K562 (cell line): ENCODE data around the gene RFC2. TPM values are rescaled to one million over a fixed set of nuclear protein-coding genes. Genes with fewer than 3 reads are reported as not detected.

Source experiments
- AFF1 ChIP-seq, 2 experiments: fragments of 450-650 bp; IDR thresholded peaks; 2 replicates each; pipeline ENCODE4 v1.6.1; 2018; ENCODE audit warnings: mild to moderate bottlenecking in 2 of 2, low read depth in 1 of 2; ENCODE audit not compliant: partially characterized antibody in 2 of 2
- HSF4 ChIP-seq: fragments of 250-450 bp; sonication (Bioruptor Pico); IDR thresholded peaks from 2 replicates; pipeline ENCODE4 v2.1.2; 2022; ENCODE audit warnings: mild to moderate bottlenecking, moderate library complexity, borderline replicate concordance
- JUND ChIP-seq, 2 experiments: IDR thresholded peaks; 2 replicates in 1 of 2; 3 replicates in 1 of 2; pipeline ENCODE4 v1.6.1; 2011; ENCODE audit warnings: borderline replicate concordance in 2 of 2, low read depth in 2 of 2, low read length in 2 of 2, improper control_type of control experiment in 1 of 2, missing biosample characterization in 1 of 2, missing genetic modification characterization in 1 of 2, missing genetic modification reagents in 1 of 2
- MTA1 ChIP-seq: fragments of 450-650 bp; IDR thresholded peaks from 2 replicates; pipeline ENCODE4 v1.6.1; 2017; ENCODE audit warnings: borderline replicate concordance
- PURB ChIP-seq: sonication (generic); formaldehyde crosslinking; IDR thresholded peaks from 2 replicates; pipeline ENCODE4 v1.9.0; 2021; ENCODE audit warnings: low read depth, mild to moderate bottlenecking, missing genetic modification reagents
- SMAD3 ChIP-seq: fragments of 450-650 bp; formaldehyde crosslinking; conservative IDR thresholded peaks from 2 replicates; pipeline ENCODE4 v1.4.0; 2020; ENCODE audit warnings: mild to moderate bottlenecking
- SP2 ChIP-seq: IDR thresholded peaks from 2 replicates; pipeline ENCODE4 v1.6.1; 2011; ENCODE audit warnings: mild to moderate bottlenecking, low read depth, low read length, moderate library complexity; ENCODE audit not compliant: poor library complexity, severe bottlenecking; ENCODE audit errors: extremely low read depth
- SRSF1 ChIP-seq: fragments of 200-400 bp; formaldehyde crosslinking; IDR thresholded peaks from 2 replicates; pipeline ENCODE4 v1.6.1; 2017; ENCODE audit warnings: mild to moderate bottlenecking, low read depth, low read length, moderate library complexity
- SRSF3 ChIP-seq: fragments of 200-400 bp; formaldehyde crosslinking; IDR thresholded peaks from 2 replicates; pipeline ENCODE4 v1.6.1; 2016; ENCODE audit warnings: mild to moderate bottlenecking, low read length, moderate library complexity; ENCODE audit not compliant: insufficient read depth
- TBP ChIP-seq: optimal IDR thresholded peaks from 2 replicates; pipeline ENCODE3; 2011; ENCODE audit warnings: low read depth, low read length, improper control_type of control experiment
- ZBTB9 ChIP-seq: fragments of 450-650 bp; formaldehyde crosslinking; IDR thresholded peaks from 2 replicates; pipeline ENCODE4 v1.4.0; 2020; ENCODE audit warnings: mild to moderate bottlenecking, moderate library complexity
- ZNF146 ChIP-seq: IDR thresholded peaks from one replicate; pipeline ENCODE4 v1.6.1; 2018; ENCODE audit warnings: missing compliant biosample characterization; ENCODE audit not compliant: unreplicated experiment
- ZNF583 ChIP-seq: fragments of 250-450 bp; sonication (Bioruptor Pico); IDR thresholded peaks from 2 replicates; pipeline ENCODE4 v1.4.0; 2020
- ZNF584 ChIP-seq: fragments of 200-800 bp; sonication (Bioruptor generic); IDR thresholded peaks from 2 replicates; pipeline ENCODE4 v1.6.1; 2016; ENCODE audit warnings: low read depth, mild to moderate bottlenecking, missing genetic modification characterization, missing compliant biosample characterization
- polyA plus RNA-seq, 8 experiments: library from polyadenylated mRNA; depleted of rRNA in 4 of 8; stranded (reverse) in 5 of 8; unstranded in 3 of 8; fragments of >200 nt; fragmentation: Nextera tagmentation in 2 of 8; fragmentation: Illumina TruSeq in 1 of 8; extraction: Ambion mirVana in 2 of 8; extraction: Trizol in 1 of 8; gene quantifications; 2 replicates each; pipeline versions ENCODE4 v1.2.1 to v1.2.3, GENCODE V29; 2011 to 2014; ENCODE audit warnings: inconsistent platforms in 1 of 8, missing spikeins in 1 of 8
- total RNA-seq, 7 experiments: library from RNA; depleted of rRNA in 6 of 7; stranded (reverse); fragments of >200 nt in 6 of 7; fragmentation: Illumina TruSeq in 2 of 7; extraction: Trizol in 2 of 7; gene quantifications; 2 replicates each; pipeline versions ENCODE4 v1.2.1 to v1.2.3, GENCODE V29; 2011 to 2021; ENCODE audit warnings: low replicate concordance in 1 of 7
- TF ChIP-seq, protein P1 (sequence below): sonication (generic); formaldehyde crosslinking; IDR thresholded peaks from 2 replicates; pipeline ENCODE4 v1.8.1; 2022; ENCODE audit warnings: missing genetic modification reagents
- TF ChIP-seq, protein P2 (sequence below): fragments of 250-450 bp; sonication (Bioruptor Pico); IDR thresholded peaks from 2 replicates; pipeline ENCODE4 v1.9.0; 2021; ENCODE audit warnings: mild to moderate bottlenecking, inconsistent platforms

RFC2 gene
- total and polyA plus RNA-seq, 9 of the 15 experiments (the other 6 are each of a cell fraction or from before 2014, with no cell fraction given) = 32.5 to 161 (median 102) TPM

DNA sequence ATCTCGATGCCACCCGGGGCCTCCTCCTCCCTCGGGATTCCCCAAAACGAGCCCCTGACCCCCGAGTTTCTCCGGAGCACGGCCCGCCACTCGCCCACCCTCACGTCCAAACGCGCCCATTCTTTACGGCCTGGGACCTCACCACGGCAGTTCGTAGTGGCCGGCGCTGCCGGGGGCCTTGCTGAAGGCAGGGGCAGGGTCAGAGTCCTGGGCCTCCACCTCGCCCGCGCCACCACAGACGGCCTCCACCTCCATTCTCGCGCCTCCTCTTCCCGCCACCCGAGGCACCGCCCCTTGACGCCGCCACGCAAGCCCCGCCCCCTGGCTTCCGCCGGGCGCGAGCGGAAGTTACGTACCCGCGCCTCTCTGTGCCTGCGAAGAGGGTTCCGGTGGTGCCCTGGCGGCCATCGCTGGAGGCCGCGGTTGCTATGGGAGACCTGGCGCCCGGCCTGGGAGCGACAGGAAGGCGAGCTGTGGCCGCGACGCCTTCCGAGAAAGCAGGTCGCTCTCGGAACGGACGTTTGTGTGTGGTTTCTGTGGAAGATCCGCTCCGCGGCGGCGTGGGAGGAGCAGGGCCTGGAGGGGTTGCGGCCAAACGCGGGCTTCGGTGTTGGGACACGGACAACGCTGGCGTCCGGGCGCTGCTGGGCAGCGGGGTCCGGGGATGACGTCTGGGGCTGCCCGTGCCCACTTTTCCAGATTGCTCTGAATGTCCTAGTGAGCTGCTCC, at the start of gene RFC2 (continued):
- TF ChIP-seq SRSF1 (peak; percentile 87; the same call in 1 of the 2 replicates), PURB (CRISPR knock-in tag) (no peak), ZNF146 (CRISPR knock-in tag) (no peak), SRSF3 (no peak), HSF4 (CRISPR knock-in tag) (no peak), ZNF583 (CRISPR knock-in tag) (no peak), MTA1 (no peak), SMAD3 (CRISPR knock-in tag) (no peak), AFF1 (IDR thresholded peaks at IDR 0.05; ENCODE audit: low read depth in 1 of 2, partially characterized antibody in 2 of 2) (peak in 1 of 2 experiments; percentile 13), TBP (peak; percentile 63), ZNF584 (CRISPR knock-in tag) (0 out of 2 replicates have a peak, but pooled peaks have one; percentile 48), JUND (IDR thresholded peaks at IDR 0.05; ENCODE audit: borderline replicate concordance, low read depth, low read length) (peak; percentile 65; the same call in 1 of the 2 replicates), JUND (tag; IDR thresholded peaks at IDR 0.05; ENCODE audit: borderline replicate concordance, low read depth, low read length) (peak; percentile 49; the same call in 1 of the 3 replicates), ZBTB9 (no peak), SP2 (no peak)
- TF ChIP-seq, protein P1, sequence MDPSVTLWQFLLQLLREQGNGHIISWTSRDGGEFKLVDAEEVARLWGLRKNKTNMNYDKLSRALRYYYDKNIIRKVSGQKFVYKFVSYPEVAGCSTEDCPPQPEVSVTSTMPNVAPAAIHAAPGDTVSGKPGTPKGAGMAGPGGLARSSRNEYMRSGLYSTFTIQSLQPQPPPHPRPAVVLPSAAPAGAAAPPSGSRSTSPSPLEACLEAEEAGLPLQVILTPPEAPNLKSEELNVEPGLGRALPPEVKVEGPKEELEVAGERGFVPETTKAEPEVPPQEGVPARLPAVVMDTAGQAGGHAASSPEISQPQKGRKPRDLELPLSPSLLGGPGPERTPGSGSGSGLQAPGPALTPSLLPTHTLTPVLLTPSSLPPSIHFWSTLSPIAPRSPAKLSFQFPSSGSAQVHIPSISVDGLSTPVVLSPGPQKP (CRISPR knock-in tag) = no peak
- TF ChIP-seq, protein P2, sequence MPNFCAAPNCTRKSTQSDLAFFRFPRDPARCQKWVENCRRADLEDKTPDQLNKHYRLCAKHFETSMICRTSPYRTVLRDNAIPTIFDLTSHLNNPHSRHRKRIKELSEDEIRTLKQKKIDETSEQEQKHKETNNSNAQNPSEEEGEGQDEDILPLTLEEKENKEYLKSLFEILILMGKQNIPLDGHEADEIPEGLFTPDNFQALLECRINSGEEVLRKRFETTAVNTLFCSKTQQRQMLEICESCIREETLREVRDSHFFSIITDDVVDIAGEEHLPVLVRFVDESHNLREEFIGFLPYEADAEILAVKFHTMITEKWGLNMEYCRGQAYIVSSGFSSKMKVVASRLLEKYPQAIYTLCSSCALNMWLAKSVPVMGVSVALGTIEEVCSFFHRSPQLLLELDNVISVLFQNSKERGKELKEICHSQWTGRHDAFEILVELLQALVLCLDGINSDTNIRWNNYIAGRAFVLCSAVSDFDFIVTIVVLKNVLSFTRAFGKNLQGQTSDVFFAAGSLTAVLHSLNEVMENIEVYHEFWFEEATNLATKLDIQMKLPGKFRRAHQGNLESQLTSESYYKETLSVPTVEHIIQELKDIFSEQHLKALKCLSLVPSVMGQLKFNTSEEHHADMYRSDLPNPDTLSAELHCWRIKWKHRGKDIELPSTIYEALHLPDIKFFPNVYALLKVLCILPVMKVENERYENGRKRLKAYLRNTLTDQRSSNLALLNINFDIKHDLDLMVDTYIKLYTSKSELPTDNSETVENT (CRISPR knock-in tag) = 0 out of 2 replicates have a peak, but pooled peaks have one; percentile 51
